Measurements from ENCODE around the gene PLD4.

The PLD4 gene

GRCh38 chr14:104976198-104977007, 51.7 kb downstream of the PLD4 start:
- peak; percentile 94 for DNase-seq

GRCh38 chr14:104977008-104977680, 52.5 kb downstream of the PLD4 start:
- no peak for DNase-seq

GRCh38 chr14:104977681-104978653, 53.3 kb downstream of the PLD4 start, which contains the start of gene AHNAK2:
AHNAK2 (minus strand) TSS chr14:104978374; CDS start chr14:104978237, 137 bp downstream.
- peak; percentile 69 for DNase-seq

- DNase-seq: no peak
Measured at GRCh38 chr14:104978746-104979691, 54.3 kb downstream of the PLD4 start.

- DNase-seq: no peak
Measured at GRCh38 chr14:104979758-104980610, 55.3 kb downstream of the PLD4 start.

GRCh38 chr14:104980611-104981531, 56.2 kb downstream of the PLD4 start:
- no peak for DNase-seq

GRCh38 chr14:104981699-104982541, 57.2 kb downstream of the PLD4 start:
- DNase-seq: no peak

GRCh38 chr14:104982548-104983230, 58.0 kb downstream of the PLD4 start:
- no peak for DNase-seq
